ENCODE measurements around the gene MTX3. TPM values are rescaled to one million over a fixed set of nuclear protein-coding genes. Genes with fewer than 3 reads are reported as not detected.

The MTX3 gene
- total RNA-seq, 3 donors from 2014 or later (not counting 1 experiment from before 2014, with no cell fraction given), result 10.6 to 13.6 (median 10.9) TPM

DNA sequence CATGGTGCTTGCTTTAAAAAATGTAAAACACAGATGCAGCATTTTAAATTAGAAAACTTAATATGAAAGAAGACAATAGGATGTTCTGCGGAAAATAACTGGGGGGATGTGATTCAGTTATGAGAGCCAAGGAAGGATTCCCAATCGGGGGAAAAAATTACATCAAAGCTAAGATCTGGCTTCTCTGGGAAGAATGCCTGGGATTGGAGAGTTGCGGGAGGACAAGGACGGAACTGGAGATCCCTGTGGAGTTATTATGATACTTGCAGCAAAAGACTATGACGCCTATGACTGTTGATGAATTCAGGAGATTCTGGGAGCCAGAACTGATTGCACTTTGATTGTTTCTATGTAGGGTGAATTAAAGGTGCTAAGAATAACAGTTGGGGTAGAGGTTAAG is 24.6 kb downstream of the MTX3 start:
- Mint-ChIP-seq H3K27ac (no peak overlapping the region), H3K27me3 (ENCODE audit: low read depth in 2 of 2) (peaks cover 18 to 28% of the 10 kb centered on the region in 2 donors), H3K36me3 (no peaks in the 10 kb centered on the region), H3K4me1 (no peaks in the 10 kb centered on the region), H3K9me3 (no peaks in the 10 kb centered on the region), H3K4me3 (no peak overlapping the region)
- DNase-seq, result no peak
- no peak overlapping the region for H3K27ac ChIP-seq (ENCODE audit: low read length)
- TF ChIP-seq CTCF (IDR thresholded peaks at IDR 0.05), result no peak
- H3K27me3 ChIP-seq (ENCODE audit: control insufficient read depth, insufficient read depth, low read length), result peaks cover 2% of the 10 kb centered on the region
- H3K36me3 ChIP-seq (ENCODE audit: control insufficient read depth, insufficient read depth, low read length), result no peaks in the 10 kb centered on the region
- 95% methylated on average over 5 of the region's 5 CpGs for WGBS (ENCODE audit: insufficient coverage)
- no peak overlapping the region for H3K4me3 ChIP-seq (ENCODE audit: low read length)
- intact Hi-C loops (cut with micrococcal nuclease), result no loop called here
- H3K9me3 ChIP-seq (ENCODE audit: control insufficient read depth, insufficient read depth, low read length), result no peaks in the 10 kb centered on the region
- no peaks in the 10 kb centered on the region for H3K4me1 ChIP-seq (ENCODE audit: control insufficient read depth, insufficient read depth, low read length)
- ATAC-seq, result no peak

GRCh38 chr5:79964136-79964535 is 26.9 kb downstream of the MTX3 start:
- H3K36me3 Mint-ChIP-seq, result no peaks in the 10 kb centered on the region
- no peaks in the 10 kb centered on the region for H3K4me1 Mint-ChIP-seq
- H3K9me3 ChIP-seq (ENCODE audit: control insufficient read depth, insufficient read depth, low read length), result no peaks in the 10 kb centered on the region
- intact Hi-C loops (cut with micrococcal nuclease), result no loop called here
- H3K9me3 Mint-ChIP-seq, result no peaks in the 10 kb centered on the region
- no peak for ATAC-seq
- no peak overlapping the region for H3K4me3 Mint-ChIP-seq
- WGBS (ENCODE audit: insufficient coverage), result 77% methylated on average over 6 of the region's 7 CpGs
- no peak overlapping the region for H3K27ac Mint-ChIP-seq
- H3K36me3 ChIP-seq (ENCODE audit: control insufficient read depth, insufficient read depth, low read length), result no peaks in the 10 kb centered on the region
- no peak overlapping the region for H3K4me3 ChIP-seq (ENCODE audit: low read length)
- H3K27ac ChIP-seq (ENCODE audit: low read length), result no peak overlapping the region
- peaks cover 22 to 25% of the 10 kb centered on the region in 2 donors for H3K27me3 Mint-ChIP-seq (ENCODE audit: low read depth in 2 of 2)
- no peaks in the 10 kb centered on the region for H3K27me3 ChIP-seq (ENCODE audit: control insufficient read depth, insufficient read depth, low read length)
- DNase-seq, result no peak
- TF ChIP-seq CTCF (IDR thresholded peaks at IDR 0.05), result no peak
- H3K4me1 ChIP-seq (ENCODE audit: control insufficient read depth, insufficient read depth, low read length), result no peaks in the 10 kb centered on the region

- intact Hi-C loops (cut with micrococcal nuclease), result no loop called here
Measured at GRCh38 chr5:79963261-79964061, 27.6 kb downstream of the MTX3 start.

More at GRCh38 chr5:79963261-79964061, 27.6 kb downstream of the MTX3 start:
- Histone ChIP-seq H3K9me3 (ENCODE audit: control insufficient read depth, insufficient read depth, low read length) (no peaks in the 10 kb centered on the region), H3K4me3 (ENCODE audit: low read length) (no peak overlapping the region), H3K36me3 (ENCODE audit: control insufficient read depth, insufficient read depth, low read length) (no peaks in the 10 kb centered on the region), H3K27me3 (ENCODE audit: control insufficient read depth, insufficient read depth, low read length) (no peaks in the 10 kb centered on the region), H3K27ac (ENCODE audit: low read length) (no peak overlapping the region), H3K4me1 (ENCODE audit: control insufficient read depth, insufficient read depth, low read length) (no peaks in the 10 kb centered on the region)
- no peak overlapping the region for H3K27ac Mint-ChIP-seq
- H3K4me1 Mint-ChIP-seq, result no peaks in the 10 kb centered on the region
- H3K27me3 Mint-ChIP-seq (ENCODE audit: low read depth in 2 of 2), result peaks cover 22 to 30% of the 10 kb centered on the region in 2 donors
- DNase-seq (no peak), ATAC-seq (no peak)
- H3K4me3 Mint-ChIP-seq, result no peak overlapping the region
- H3K36me3 Mint-ChIP-seq, result no peaks in the 10 kb centered on the region
- TF ChIP-seq CTCF (IDR thresholded peaks at IDR 0.05), result no peak
- 81% methylated on average over 9 of the region's 10 CpGs for WGBS (ENCODE audit: insufficient coverage)
- H3K9me3 Mint-ChIP-seq, result no peaks in the 10 kb centered on the region

Data from natural killer cell (primary cell).